HepG2 (cell line): ENCODE measurements around the gene CHCHD5. TPM values are rescaled to one million over a fixed set of nuclear protein-coding genes. Genes with fewer than 3 reads are reported as not detected.

Experiments
- CHCHD3 ChIP-seq: sonication (generic); formaldehyde crosslinking; IDR thresholded peaks from 2 replicates; pipeline ENCODE4 v1.8.0; 2022; ENCODE audit warnings: mild to moderate bottlenecking, missing genetic modification reagents, moderate library complexity
- ELF4 ChIP-seq: sonication (generic); formaldehyde crosslinking; IDR thresholded peaks from 2 replicates; pipeline ENCODE4 v1.5.0; 2020; ENCODE audit warnings: missing genetic modification reagents, mild to moderate bottlenecking, moderate library complexity, borderline replicate concordance
- FOXO1 ChIP-seq: sonication (generic); formaldehyde crosslinking; IDR thresholded peaks from 2 replicates; pipeline ENCODE4 v1.4.0; 2020; ENCODE audit warnings: missing genetic modification reagents
- HES4 ChIP-seq: sonication (generic); formaldehyde crosslinking; IDR thresholded peaks from 2 replicates; pipeline ENCODE4 v1.9.0; 2021; ENCODE audit warnings: mild to moderate bottlenecking, missing genetic modification reagents, borderline replicate concordance
- HNF4A ChIP-seq: sonication (generic); formaldehyde crosslinking; IDR thresholded peaks from 2 replicates; pipeline ENCODE4 v1.4.0; 2020; ENCODE audit warnings: missing genetic modification reagents
- ISL2 ChIP-seq: sonication (generic); formaldehyde crosslinking; IDR thresholded peaks from 2 replicates; pipeline ENCODE4 v1.5.0; 2020; ENCODE audit warnings: missing genetic modification reagents
- KLF6 ChIP-seq: IDR thresholded peaks from 2 replicates; pipeline ENCODE4 v1.8.0; 2016; ENCODE audit warnings: missing biosample characterization, missing genetic modification reagents
- MED1 ChIP-seq: sonication (generic); formaldehyde crosslinking; IDR thresholded peaks from 2 replicates; pipeline ENCODE4 v1.4.0; 2020; ENCODE audit warnings: missing genetic modification reagents
- MIXL1 ChIP-seq: IDR thresholded peaks from 2 replicates; pipeline ENCODE4 v1.6.1; 2016
- MYC ChIP-seq: sonication (generic); formaldehyde crosslinking; IDR thresholded peaks from 2 replicates; pipeline ENCODE4 v1.9.0; 2021; ENCODE audit warnings: missing genetic modification reagents, borderline replicate concordance
- TFDP2 ChIP-seq: sonication (generic); formaldehyde crosslinking; IDR thresholded peaks from 2 replicates; pipeline ENCODE4 v1.4.0; 2020; ENCODE audit warnings: missing genetic modification reagents
- TRIM24 ChIP-seq: sonication (generic); formaldehyde crosslinking; IDR thresholded peaks from 2 replicates; pipeline ENCODE4 v1.8.0; 2022; ENCODE audit warnings: mild to moderate bottlenecking, missing genetic modification reagents
- ZBTB4 ChIP-seq: sonication (generic); formaldehyde crosslinking; IDR thresholded peaks from 2 replicates; pipeline ENCODE4 v1.4.0; 2020; ENCODE audit warnings: missing genetic modification reagents, mild to moderate bottlenecking, borderline replicate concordance
- ZC3H13 ChIP-seq: sonication (generic); formaldehyde crosslinking; IDR thresholded peaks from 2 replicates; pipeline ENCODE4 v1.8.1; 2023; ENCODE audit warnings: mild to moderate bottlenecking, missing genetic modification reagents, moderate library complexity
- ZEB1 ChIP-seq: IDR thresholded peaks from 2 replicates; pipeline ENCODE4 v1.6.1; 2012; ENCODE audit warnings: mild to moderate bottlenecking, low read depth, inconsistent platforms; ENCODE audit not compliant: insufficient replicate concordance
- ZMAT3 ChIP-seq: sonication (generic); formaldehyde crosslinking; conservative IDR thresholded peaks from 2 replicates; pipeline ENCODE4 v1.7.0; 2021; ENCODE audit warnings: missing genetic modification reagents
- ZNF296 ChIP-seq: sonication (generic); formaldehyde crosslinking; conservative IDR thresholded peaks from 2 replicates; pipeline ENCODE4 v1.5.0; 2020; ENCODE audit warnings: mild to moderate bottlenecking, missing genetic modification reagents
- ZNF451 ChIP-seq: sonication (generic); formaldehyde crosslinking; IDR thresholded peaks from 2 replicates; pipeline ENCODE4 v1.5.0; 2020; ENCODE audit warnings: mild to moderate bottlenecking, missing genetic modification reagents
- ZNF510 ChIP-seq: sonication (generic); formaldehyde crosslinking; IDR thresholded peaks from 2 replicates; pipeline ENCODE4 v1.4.0; 2020; ENCODE audit warnings: low read depth, mild to moderate bottlenecking, missing genetic modification reagents
- ZNF512B ChIP-seq: sonication (generic); formaldehyde crosslinking; IDR thresholded peaks from 2 replicates; pipeline ENCODE4 v1.5.1; 2020; ENCODE audit warnings: missing genetic modification reagents, mild to moderate bottlenecking, borderline replicate concordance
- ZNF7 ChIP-seq: IDR thresholded peaks from 2 replicates; pipeline ENCODE4 v1.6.1; 2016; ENCODE audit warnings: missing biosample characterization, missing genetic modification reagents
- ZSCAN12 ChIP-seq: sonication (generic); formaldehyde crosslinking; IDR thresholded peaks from 2 replicates; pipeline ENCODE4 v1.9.0; 2021; ENCODE audit warnings: mild to moderate bottlenecking, missing genetic modification reagents
- polyA plus RNA-seq, 8 experiments: library from polyadenylated mRNA; depleted of rRNA in 3 of 8; stranded (reverse) in 7 of 8; unstranded in 1 of 8; fragments of >200 nt; fragmentation: Illumina TruSeq in 4 of 8; extraction: Trizol in 4 of 8; gene quantifications; 2 replicates each; pipeline versions ENCODE4 v1.2.1 to v1.2.3, GENCODE V29; 2011 to 2016; ENCODE audit warnings: low read depth in 4 of 8, missing spikeins in 1 of 8, mixed read lengths in 1 of 8; ENCODE audit not compliant: insufficient read depth in 1 of 8
- total RNA-seq, 5 experiments: library from RNA; depleted of rRNA; stranded (reverse); fragments of >200 nt; fragmentation: Illumina TruSeq; extraction: Trizol; gene quantifications; 2 replicates each; pipeline ENCODE4 v1.2.3, GENCODE V29; 2016; ENCODE audit warnings: low read depth in 1 of 5

Gene CHCHD5
- total and polyA plus RNA-seq, 2 of the 13 experiments (the other 11 are each of a cell fraction or from before 2014, with no cell fraction given) = 19.0 to 23.9 TPM

- TF ChIP-seq ZNF512B (CRISPR knock-in tag) (peak; percentile 67; the same call in 1 of the 2 replicates), ELF4 (CRISPR knock-in tag) (peak; percentile 39; the same call in 1 of the 2 replicates), TRIM24 (CRISPR knock-in tag) (no peak), MIXL1 (CRISPR knock-in tag) (0 out of 2 replicates have a peak, but pooled peaks have one; percentile 32), FOXO1 (CRISPR knock-in tag) (peak; percentile 69), ZSCAN12 (CRISPR knock-in tag) (0 out of 2 replicates have a peak, but pooled peaks have one; percentile 32), CHCHD3 (CRISPR knock-in tag) (peak; percentile 99), KLF6 (CRISPR knock-in tag) (0 out of 2 replicates have a peak, but pooled peaks have one; percentile 79), ZNF7 (CRISPR knock-in tag) (0 out of 2 replicates have a peak, but pooled peaks have one; percentile 6), ZNF451 (CRISPR knock-in tag) (no peak; the same call in 1 of the 2 replicates), ZBTB4 (CRISPR knock-in tag) (peak; percentile 96; the same call in 1 of the 2 replicates), ZNF296 (CRISPR knock-in tag) (peak; percentile 97), MED1 (CRISPR knock-in tag) (peak; percentile 82), MYC (CRISPR knock-in tag) (peak; percentile 100), ZEB1 (peak; percentile 87), ZC3H13 (CRISPR knock-in tag) (peak; percentile 64), ZMAT3 (CRISPR knock-in tag) (peak; percentile 98), ZNF510 (CRISPR knock-in tag) (peak; percentile 81), HNF4A (CRISPR knock-in tag) (peak; percentile 65), ISL2 (CRISPR knock-in tag) (peak; percentile 80), HES4 (peak; percentile 70; the same call in 1 of the 2 replicates), TFDP2 (CRISPR knock-in tag) (peak; percentile 75; the same call in 1 of the 2 replicates)
These were observed 42.1 kb upstream of the CHCHD5 start, which contains the start of gene POLR1B (continued) for GRCh38 chr2:112542123-112542983.
